NCI-H2196 (cell line): ENCODE measurements around the gene CSNK1A1.
"Not testable (repeated sequence)": the region's sequence is repeated elsewhere in the genome, so short reads cannot be mapped to it uniquely, and the experiment has no call there.

Source experiments
- DNase-seq: peaks from one replicate; lab custom pipeline; 2025; ENCODE audit not compliant: unreplicated experiment; lab: John Stamatoyannopoulos, UW

Gene CSNK1A1

GRCh38 chr5:149459891-149460290, 91.3 kb downstream of the CSNK1A1 start:
- no peak for DNase-seq

- no peak for DNase-seq
Observed at GRCh38 chr5:149457393-149457763, 93.9 kb downstream of the CSNK1A1 start.

- DNase-seq: no peak
Observed at GRCh38 chr5:149456597-149457392, 94.4 kb downstream of the CSNK1A1 start.

- DNase-seq: peak; percentile 66
Observed at GRCh38 chr5:149455889-149456409, 95.3 kb downstream of the CSNK1A1 start.

GRCh38 chr5:149453618-149454415, 97.4 kb downstream of the CSNK1A1 start:
- DNase-seq: no peak

GRCh38 chr5:149452665-149453617, 98.3 kb downstream of the CSNK1A1 start:
- DNase-seq: no peak

- DNase-seq: no peak
Observed at GRCh38 chr5:149452007-149452664, 99.1 kb downstream of the CSNK1A1 start.

GRCh38 chr5:149450199-149450598, 101.0 kb downstream of the CSNK1A1 start:
- DNase-seq: no peak

- peak; percentile 36 for DNase-seq
Observed at GRCh38 chr5:149448831-149449714, 102.2 kb downstream of the CSNK1A1 start.

GRCh38 chr5:149448431-149448830, 102.8 kb downstream of the CSNK1A1 start:
- DNase-seq: no peak

GRCh38 chr5:149447373-149448367, 103.6 kb downstream of the CSNK1A1 start:
- DNase-seq: no peak

- DNase-seq: not testable (repeated sequence)
Observed at GRCh38 chr5:149446794-149447193, 104.4 kb downstream of the CSNK1A1 start.

GRCh38 chr5:149445739-149446369, 105.4 kb downstream of the CSNK1A1 start:
- no peak for DNase-seq

GRCh38 chr5:149445343-149445738, 105.9 kb downstream of the CSNK1A1 start:
- no peak for DNase-seq

GRCh38 chr5:149444430-149444829, 106.8 kb downstream of the CSNK1A1 start:
- not testable (repeated sequence) for DNase-seq

- no peak for DNase-seq
Observed at GRCh38 chr5:149443210-149443609, 108.0 kb downstream of the CSNK1A1 start.

GRCh38 chr5:149442563-149443182, 108.6 kb downstream of the CSNK1A1 start:
- peak; percentile 84 for DNase-seq
